HepG2 (cell line): ENCODE data around the gene MS4A15.

Source experiments
- DPF2 ChIP-seq: sonication (generic); formaldehyde crosslinking; IDR thresholded peaks from 2 replicates; pipeline ENCODE4 v1.4.0; 2020; ENCODE audit warnings: mild to moderate bottlenecking, low read depth, missing genetic modification reagents, borderline replicate concordance
- NR1H2 ChIP-seq: sonication (generic); formaldehyde crosslinking; IDR thresholded peaks from 2 replicates; pipeline ENCODE4 v1.8.1; 2022; ENCODE audit warnings: low read depth, missing genetic modification reagents, borderline replicate concordance
- NR2F1 ChIP-seq, 2 experiments: fragments of 450-650 bp in 1 of 2; formaldehyde crosslinking in 1 of 2; IDR thresholded peaks; 2 replicates each; pipeline versions ENCODE4 v1.5.0 to v1.6.1; 2016 to 2020; ENCODE audit warnings: mild to moderate bottlenecking in 1 of 2, missing compliant biosample characterization in 1 of 2, missing genetic modification reagents in 1 of 2, moderate library complexity in 1 of 2
- SUZ12 ChIP-seq: fragments of 150-350 bp; IDR thresholded peaks from 2 replicates; pipeline ENCODE4 v1.6.1; 2014; ENCODE audit warnings: low read depth, low read length
- ZFAT ChIP-seq: sonication (generic); formaldehyde crosslinking; conservative IDR thresholded peaks from 2 replicates; pipeline ENCODE4 v1.8.1; 2023; ENCODE audit warnings: missing genetic modification reagents, inconsistent platforms
- ZNF207 ChIP-seq: fragments of 450-650 bp; IDR thresholded peaks from 2 replicates; pipeline ENCODE4 v1.6.1; 2016; ENCODE audit warnings: antibody characterized with exemption, borderline replicate concordance
- ZNF30 ChIP-seq: sonication (generic); formaldehyde crosslinking; IDR thresholded peaks from 2 replicates; pipeline ENCODE4 v1.5.0; 2020; ENCODE audit warnings: mild to moderate bottlenecking, missing genetic modification reagents
- ZNF331 ChIP-seq: sonication (generic); formaldehyde crosslinking; IDR thresholded peaks from 2 replicates; pipeline ENCODE4 v1.4.0; 2020; ENCODE audit warnings: missing genetic modification reagents
- ZNF431 ChIP-seq: sonication (generic); formaldehyde crosslinking; IDR thresholded peaks from 2 replicates; pipeline ENCODE4 v1.9.0; 2022; ENCODE audit warnings: missing genetic modification reagents, low read depth, mild to moderate bottlenecking, borderline replicate concordance
- TF ChIP-seq, protein P1 (sequence below): IDR thresholded peaks from 2 replicates; pipeline ENCODE4 v1.6.1; 2012; ENCODE audit warnings: inconsistent platforms
- TF ChIP-seq, protein P2 (sequence below): sonication (generic); formaldehyde crosslinking; IDR thresholded peaks from 2 replicates; pipeline ENCODE4 v1.5.0; 2020; ENCODE audit warnings: mild to moderate bottlenecking, missing genetic modification reagents, moderate library complexity
- TF ChIP-seq, protein P3 (sequence below): sonication (generic); formaldehyde crosslinking; IDR thresholded peaks from 2 replicates; pipeline ENCODE4 v1.5.0; 2020; ENCODE audit warnings: mild to moderate bottlenecking, missing genetic modification reagents

DNA sequence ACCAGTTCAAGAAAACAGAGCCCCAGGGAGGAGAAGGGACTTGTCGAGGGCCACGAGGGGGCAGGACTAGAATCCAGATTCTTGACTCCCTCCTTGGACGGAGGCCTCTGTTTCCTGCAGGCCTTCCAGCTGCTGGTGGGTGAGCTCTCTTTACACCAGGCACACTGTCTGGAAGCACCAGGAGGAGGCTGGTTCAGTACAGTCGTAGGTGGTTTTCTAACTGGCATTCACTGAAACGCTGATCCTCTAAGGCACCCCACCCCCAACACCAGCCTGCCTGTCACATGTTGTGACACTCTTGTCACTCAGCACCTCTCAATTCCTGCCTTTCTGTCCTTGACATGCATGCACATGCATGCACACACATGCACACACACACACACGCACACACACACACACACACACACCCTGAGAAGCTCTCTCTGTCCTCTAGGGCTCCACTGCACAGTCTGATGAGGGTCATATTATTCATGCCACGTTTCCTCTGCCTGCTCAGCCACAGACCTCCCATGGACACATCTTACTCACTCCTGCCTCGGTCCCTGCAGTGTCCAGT is 29.2 kb downstream of the MS4A15 start:
- TF ChIP-seq DPF2: no peak
- TF ChIP-seq ZNF207: no peak
- TF ChIP-seq NR2F1 (CRISPR knock-in tag; IDR thresholded peaks at IDR 0.05): no peak
- TF ChIP-seq, protein P1, sequence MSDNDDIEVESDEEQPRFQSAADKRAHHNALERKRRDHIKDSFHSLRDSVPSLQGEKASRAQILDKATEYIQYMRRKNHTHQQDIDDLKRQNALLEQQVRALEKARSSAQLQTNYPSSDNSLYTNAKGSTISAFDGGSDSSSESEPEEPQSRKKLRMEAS: no peak
- TF ChIP-seq, protein P2, sequence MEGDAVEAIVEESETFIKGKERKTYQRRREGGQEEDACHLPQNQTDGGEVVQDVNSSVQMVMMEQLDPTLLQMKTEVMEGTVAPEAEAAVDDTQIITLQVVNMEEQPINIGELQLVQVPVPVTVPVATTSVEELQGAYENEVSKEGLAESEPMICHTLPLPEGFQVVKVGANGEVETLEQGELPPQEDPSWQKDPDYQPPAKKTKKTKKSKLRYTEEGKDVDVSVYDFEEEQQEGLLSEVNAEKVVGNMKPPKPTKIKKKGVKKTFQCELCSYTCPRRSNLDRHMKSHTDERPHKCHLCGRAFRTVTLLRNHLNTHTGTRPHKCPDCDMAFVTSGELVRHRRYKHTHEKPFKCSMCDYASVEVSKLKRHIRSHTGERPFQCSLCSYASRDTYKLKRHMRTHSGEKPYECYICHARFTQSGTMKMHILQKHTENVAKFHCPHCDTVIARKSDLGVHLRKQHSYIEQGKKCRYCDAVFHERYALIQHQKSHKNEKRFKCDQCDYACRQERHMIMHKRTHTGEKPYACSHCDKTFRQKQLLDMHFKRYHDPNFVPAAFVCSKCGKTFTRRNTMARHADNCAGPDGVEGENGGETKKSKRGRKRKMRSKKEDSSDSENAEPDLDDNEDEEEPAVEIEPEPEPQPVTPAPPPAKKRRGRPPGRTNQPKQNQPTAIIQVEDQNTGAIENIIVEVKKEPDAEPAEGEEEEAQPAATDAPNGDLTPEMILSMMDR: no peak
- no peak for TF ChIP-seq NR1H2 (CRISPR knock-in tag)
- TF ChIP-seq ZFAT (CRISPR knock-in tag): no peak
- TF ChIP-seq, protein P3, sequence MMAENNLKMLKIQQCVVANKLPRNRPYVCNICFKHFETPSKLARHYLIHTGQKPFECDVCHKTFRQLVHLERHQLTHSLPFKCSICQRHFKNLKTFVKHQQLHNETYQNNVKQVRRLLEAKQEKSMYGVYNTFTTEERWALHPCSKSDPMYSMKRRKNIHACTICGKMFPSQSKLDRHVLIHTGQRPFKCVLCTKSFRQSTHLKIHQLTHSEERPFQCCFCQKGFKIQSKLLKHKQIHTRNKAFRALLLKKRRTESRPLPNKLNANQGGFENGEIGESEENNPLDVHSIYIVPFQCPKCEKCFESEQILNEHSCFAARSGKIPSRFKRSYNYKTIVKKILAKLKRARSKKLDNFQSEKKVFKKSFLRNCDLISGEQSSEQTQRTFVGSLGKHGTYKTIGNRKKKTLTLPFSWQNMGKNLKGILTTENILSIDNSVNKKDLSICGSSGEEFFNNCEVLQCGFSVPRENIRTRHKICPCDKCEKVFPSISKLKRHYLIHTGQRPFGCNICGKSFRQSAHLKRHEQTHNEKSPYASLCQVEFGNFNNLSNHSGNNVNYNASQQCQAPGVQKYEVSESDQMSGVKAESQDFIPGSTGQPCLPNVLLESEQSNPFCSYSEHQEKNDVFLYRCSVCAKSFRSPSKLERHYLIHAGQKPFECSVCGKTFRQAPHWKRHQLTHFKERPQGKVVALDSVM (CRISPR knock-in tag): no peak
- TF ChIP-seq ZNF30 (CRISPR knock-in tag): no peak
- TF ChIP-seq ZNF431 (CRISPR knock-in tag): no peak
- TF ChIP-seq ZNF331 (CRISPR knock-in tag): no peak
- no peak for TF ChIP-seq SUZ12
